Karpas-422 (cell line): ENCODE data around the gene CHAC1. TPM values are rescaled to one million over a fixed set of nuclear protein-coding genes. Genes with fewer than 3 reads are reported as not detected.
"Not testable (repeated sequence)": the region's sequence is repeated elsewhere in the genome, so short reads cannot be mapped to it uniquely, and the experiment has no call there.

Experiments used
- DNase-seq: peaks from one replicate; pipeline ENCODE4 v3.0.0-alpha.2; 2015
- H2AFZ ChIP-seq: fragments of 200-600 bp; sonication (generic); 2 replicates; pipeline ENCODE4 v1.6.1; 2014; ENCODE audit warnings: antibody characterized with exemption, low read length, mixed read lengths
- H3K27ac ChIP-seq: fragments of 200-600 bp; sonication (generic); 2 replicates; pipeline ENCODE4 v1.5.1; 2014; ENCODE audit warnings: mild to moderate bottlenecking, low read length, moderate library complexity
- H3K27me3 ChIP-seq: fragments of 200-600 bp; sonication (generic); 2 replicates; pipeline ENCODE4 v1.6.1; 2014; ENCODE audit warnings: low read length, mixed read lengths
- H3K36me3 ChIP-seq: fragments of 200-600 bp; sonication (generic); 2 replicates; pipeline ENCODE4 v1.6.1; 2014; ENCODE audit warnings: low read length, mixed read lengths; ENCODE audit not compliant: insufficient read depth
- H3K4me1 ChIP-seq: fragments of 200-600 bp; sonication (generic); 2 replicates; pipeline ENCODE4 v1.6.1; 2014; ENCODE audit warnings: mild to moderate bottlenecking, low read length, mixed read lengths
- H3K4me2 ChIP-seq: fragments of 200-600 bp; sonication (generic); 2 replicates; pipeline ENCODE4 v1.6.1; 2014; ENCODE audit warnings: low read length, low read depth, mild to moderate bottlenecking; ENCODE audit not compliant: poor library complexity, severe bottlenecking
- H3K4me3 ChIP-seq: fragments of 200-600 bp; sonication (generic); 2 replicates; pipeline ENCODE4 v1.5.1; 2014; ENCODE audit warnings: mild to moderate bottlenecking, antibody characterized with exemption, low read length, mixed read lengths
- H3K79me2 ChIP-seq: fragments of 200-600 bp; sonication (generic); 2 replicates; pipeline ENCODE4 v1.6.1; 2014; ENCODE audit warnings: mild to moderate bottlenecking, low read length, mixed read lengths
- H3K9ac ChIP-seq: fragments of 200-600 bp; sonication (generic); 2 replicates; pipeline ENCODE4 v1.6.0; 2014; ENCODE audit warnings: low read length
- H3K9me2 ChIP-seq: fragments of 200-600 bp; sonication (generic), shearing (Covaris generic); replicated peaks from 2 replicates; pipeline ENCODE4 v1.6.0; 2014; ENCODE audit warnings: mild to moderate bottlenecking, low read length, moderate library complexity; ENCODE audit not compliant: insufficient read depth
- H3K9me3 ChIP-seq: fragments of 300-700, 200-600 bp; sonication (generic); 2 replicates; pipeline ENCODE4 v1.6.1; 2014; ENCODE audit warnings: low read length, mixed read lengths
- H4K20me1 ChIP-seq: fragments of 200-600 bp; sonication (generic); 2 replicates; pipeline ENCODE4 v1.6.1; 2014; ENCODE audit warnings: mild to moderate bottlenecking, antibody characterized with exemption, low read length, low read depth; ENCODE audit not compliant: insufficient read depth
- total RNA-seq: library from RNA; depleted of rRNA; stranded (reverse); fragments of >200 nt; shearing (Covaris generic); gene quantifications from 2 replicates; pipeline ENCODE4 v1.2.3, GENCODE V29; 2014; ENCODE audit warnings: low replicate concordance

CHAC1 gene
- total RNA-seq, 1 experiment from 2014 or later, result 45.5 TPM

GRCh38 chr15:40954158-40954848, 1.0 kb downstream of the CHAC1 start:
- H3K9me2 ChIP-seq, H3K27ac ChIP-seq, H3K79me2 ChIP-seq, H3K36me3 ChIP-seq, H4K20me1 ChIP-seq, H2AFZ ChIP-seq, DNase-seq, H3K27me3 ChIP-seq, H3K9me3 ChIP-seq: not testable (repeated sequence)
- Histone ChIP-seq H3K4me3 (peak overlapping the region; percentile 75; the same call in 1 of the 2 replicates), H3K9ac (peak overlapping the region; percentile 79), H3K4me2 (peak overlapping the region; percentile 84), H3K4me1 (peaks cover 26% of the 10 kb centered on the region)

GRCh38 chr15:40955141-40955903, 2.1 kb downstream of the CHAC1 start:
- Histone ChIP-seq H3K9me3 (no peaks in the 10 kb centered on the region), H3K27ac (no peak overlapping the region), H2AFZ (no peak overlapping the region), H3K27me3 (no peaks in the 10 kb centered on the region), H3K79me2 (no peaks in the 10 kb centered on the region), H4K20me1 (no peaks in the 10 kb centered on the region), H3K9ac (no peak overlapping the region), H3K4me2 (no peak overlapping the region), H3K4me3 (no peak overlapping the region), H3K4me1 (peaks cover 26% of the 10 kb centered on the region), H3K36me3 (no peaks in the 10 kb centered on the region; the same call in 1 of the 2 replicates), H3K9me2 (no peaks in the 10 kb centered on the region)
- DNase-seq, result no peak

GRCh38 chr15:40955930-40956540, 2.8 kb downstream of the CHAC1 start:
- Histone ChIP-seq H3K9me3 (no peaks in the 10 kb centered on the region), H3K36me3 (no peaks in the 10 kb centered on the region; the same call in 1 of the 2 replicates), H3K27me3 (no peaks in the 10 kb centered on the region), H3K4me1 (peaks cover 26% of the 10 kb centered on the region), H2AFZ (no peak overlapping the region), H4K20me1 (no peaks in the 10 kb centered on the region), H3K27ac (no peak overlapping the region), H3K4me3 (no peak overlapping the region), H3K79me2 (no peaks in the 10 kb centered on the region), H3K9ac (no peak overlapping the region), H3K9me2 (no peaks in the 10 kb centered on the region), H3K4me2 (no peak overlapping the region)
- no peak for DNase-seq

GRCh38 chr15:40956541-40956982, 3.3 kb downstream of the CHAC1 start:
- Histone ChIP-seq H3K9ac (no peak overlapping the region), H2AFZ (no peak overlapping the region), H3K9me2 (no peaks in the 10 kb centered on the region), H3K9me3 (no peaks in the 10 kb centered on the region), H3K4me3 (no peak overlapping the region), H3K27me3 (no peaks in the 10 kb centered on the region), H3K36me3 (no peaks in the 10 kb centered on the region; the same call in 1 of the 2 replicates), H3K79me2 (no peaks in the 10 kb centered on the region), H3K4me1 (peaks cover 26% of the 10 kb centered on the region), H3K27ac (no peak overlapping the region), H4K20me1 (no peaks in the 10 kb centered on the region), H3K4me2 (no peak overlapping the region)
- DNase-seq, result no peak

GRCh38 chr15:40957041-40957555, 3.8 kb downstream of the CHAC1 start:
- no peak overlapping the region for H3K4me2 ChIP-seq
- no peak for DNase-seq
- H3K9me3 ChIP-seq, result no peaks in the 10 kb centered on the region
- H3K27me3 ChIP-seq, result no peaks in the 10 kb centered on the region
- peaks cover 26% of the 10 kb centered on the region for H3K4me1 ChIP-seq
- no peaks in the 10 kb centered on the region for H3K79me2 ChIP-seq
- no peaks in the 10 kb centered on the region for H3K9me2 ChIP-seq
- H3K36me3 ChIP-seq, result no peaks in the 10 kb centered on the region; the same call in 1 of the 2 replicates
- no peak overlapping the region for H2AFZ ChIP-seq
- H4K20me1 ChIP-seq, result no peaks in the 10 kb centered on the region
- H3K9ac ChIP-seq, result no peak overlapping the region
- H3K27ac ChIP-seq, result no peak overlapping the region
- no peak overlapping the region for H3K4me3 ChIP-seq

- no peak overlapping the region for H2AFZ ChIP-seq
- no peaks in the 10 kb centered on the region for H4K20me1 ChIP-seq
- no peaks in the 10 kb centered on the region for H3K27me3 ChIP-seq
- no peaks in the 10 kb centered on the region for H3K9me3 ChIP-seq
- no peak overlapping the region for H3K4me3 ChIP-seq
- no peak overlapping the region for H3K27ac ChIP-seq
- H3K4me1 ChIP-seq, result peaks cover 21% of the 10 kb centered on the region
- H3K4me2 ChIP-seq, result no peak overlapping the region
- DNase-seq, result no peak
- no peaks in the 10 kb centered on the region; the same call in 1 of the 2 replicates for H3K36me3 ChIP-seq
- H3K9me2 ChIP-seq, result no peaks in the 10 kb centered on the region
- H3K79me2 ChIP-seq, result no peaks in the 10 kb centered on the region
- no peak overlapping the region for H3K9ac ChIP-seq
These were observed 4.3 kb downstream of the CHAC1 start for GRCh38 chr15:40957581-40958051.

- Histone ChIP-seq H3K9me2 (no peaks in the 10 kb centered on the region), H3K4me3 (no peak overlapping the region), H3K36me3 (no peaks in the 10 kb centered on the region; the same call in 1 of the 2 replicates), H3K27ac (no peak overlapping the region), H4K20me1 (no peaks in the 10 kb centered on the region), H3K4me2 (no peak overlapping the region), H3K9ac (no peak overlapping the region), H3K79me2 (no peaks in the 10 kb centered on the region), H3K4me1 (peaks cover 18% of the 10 kb centered on the region), H3K9me3 (no peaks in the 10 kb centered on the region), H2AFZ (no peak overlapping the region), H3K27me3 (no peaks in the 10 kb centered on the region)
- no peak for DNase-seq
These were observed 4.9 kb downstream of the CHAC1 start for GRCh38 chr15:40958146-40958545.

- Histone ChIP-seq H3K27me3 (no peaks in the 10 kb centered on the region), H3K27ac (no peak overlapping the region), H2AFZ (no peak overlapping the region), H3K4me2 (no peak overlapping the region), H3K9ac (no peak overlapping the region), H3K9me2 (no peaks in the 10 kb centered on the region), H3K9me3 (no peaks in the 10 kb centered on the region), H3K79me2 (no peaks in the 10 kb centered on the region), H4K20me1 (no peaks in the 10 kb centered on the region), H3K4me1 (peaks cover 14% of the 10 kb centered on the region), H3K4me3 (no peak overlapping the region), H3K36me3 (no peaks in the 10 kb centered on the region; the same call in 1 of the 2 replicates)
- DNase-seq, result no peak
These were observed 5.5 kb downstream of the CHAC1 start for GRCh38 chr15:40958723-40959122.
